GM19395 (cell line): ENCODE results near the gene RANGRF.
A peak's percentile ranks its signal among the peaks of the same experiment; 100 is the strongest.

Experiments
- ATAC-seq: cut with Tn5 transposase; IDR thresholded peaks from one replicate; pipeline ENCODE4 v1.9.1; 2021; ENCODE audit warnings: mild to moderate bottlenecking, moderate library complexity; ENCODE audit not compliant: unreplicated experiment

RANGRF gene

GRCh38 chr17:8273884-8274444 is 14.5 kb upstream of the RANGRF start:
- ATAC-seq = no peak

GRCh38 chr17:8274816-8275215 is 13.7 kb upstream of the RANGRF start:
- ATAC-seq = no peak

GRCh38 chr17:8275421-8276290 is 12.8 kb upstream of the RANGRF start:
- no peak for ATAC-seq

GRCh38 chr17:8277317-8277716 is 11.2 kb upstream of the RANGRF start:
- no peak for ATAC-seq

- ATAC-seq = no peak
Observed at GRCh38 chr17:8282345-8282744, 6.1 kb upstream of the RANGRF start.

GRCh38 chr17:8283356-8283755 is 5.1 kb upstream of the RANGRF start:
- ATAC-seq = no peak

- no peak for ATAC-seq
Observed at GRCh38 chr17:8284126-8284525, 4.3 kb upstream of the RANGRF start.

GRCh38 chr17:8285270-8286181 is 2.9 kb upstream of the RANGRF start:
- ATAC-seq = no peak

GRCh38 chr17:8287651-8288335 is 677 bp upstream of the RANGRF start:
- peak; percentile 4 for ATAC-seq

GRCh38 chr17:8289103-8289397 is 580 bp downstream of the RANGRF start:
- no peak for ATAC-seq

- ATAC-seq = no peak
Observed at GRCh38 chr17:8290043-8290442, 1.6 kb downstream of the RANGRF start.

GRCh38 chr17:8292639-8293395 is 4.3 kb downstream of the RANGRF start:
- ATAC-seq = no peak

GRCh38 chr17:8294361-8294760 is 5.9 kb downstream of the RANGRF start:
- ATAC-seq = no peak

- no peak for ATAC-seq
Observed at GRCh38 chr17:8294814-8295316, 6.4 kb downstream of the RANGRF start.

GRCh38 chr17:8300226-8300625 is 11.8 kb downstream of the RANGRF start:
- ATAC-seq = no peak

GRCh38 chr17:8300627-8301242 is 12.3 kb downstream of the RANGRF start:
- peak; percentile 60 for ATAC-seq

- ATAC-seq = no peak
Observed at GRCh38 chr17:8310601-8311123, 22.2 kb downstream of the RANGRF start.

GRCh38 chr17:8311131-8311790 is 22.8 kb downstream of the RANGRF start:
- no peak for ATAC-seq

- ATAC-seq = no peak
Observed at GRCh38 chr17:8312251-8312650, 23.8 kb downstream of the RANGRF start.
